ENCODE data around the gene PDZD2.
"Not testable (repeated sequence)": the region's sequence is repeated elsewhere in the genome, so short reads cannot be mapped to it uniquely, and the experiment has no call there.

Gene PDZD2

GRCh38 chr5:31770132-31770720 lies 131.3 kb downstream of the PDZD2 start:
- Mint-ChIP-seq H3K4me1 (ENCODE audit: low read depth) (no peaks in the 10 kb centered on the region), H3K36me3 (no peaks in the 10 kb centered on the region), H3K9me3 (ENCODE audit: low read depth) (no peaks in the 10 kb centered on the region), H3K4me3 (no peak overlapping the region), H3K27me3 (no peaks in the 10 kb centered on the region), H3K27ac (no peak overlapping the region)

- Mint-ChIP-seq H3K4me1 (ENCODE audit: low read depth) (no peaks in the 10 kb centered on the region), H3K27me3 (no peaks in the 10 kb centered on the region), H3K36me3 (no peaks in the 10 kb centered on the region), H3K9me3 (ENCODE audit: low read depth) (no peaks in the 10 kb centered on the region), H3K27ac (no peak overlapping the region), H3K4me3 (no peak overlapping the region)
Observed at GRCh38 chr5:31770998-31771397, 132.1 kb downstream of the PDZD2 start.

DNA sequence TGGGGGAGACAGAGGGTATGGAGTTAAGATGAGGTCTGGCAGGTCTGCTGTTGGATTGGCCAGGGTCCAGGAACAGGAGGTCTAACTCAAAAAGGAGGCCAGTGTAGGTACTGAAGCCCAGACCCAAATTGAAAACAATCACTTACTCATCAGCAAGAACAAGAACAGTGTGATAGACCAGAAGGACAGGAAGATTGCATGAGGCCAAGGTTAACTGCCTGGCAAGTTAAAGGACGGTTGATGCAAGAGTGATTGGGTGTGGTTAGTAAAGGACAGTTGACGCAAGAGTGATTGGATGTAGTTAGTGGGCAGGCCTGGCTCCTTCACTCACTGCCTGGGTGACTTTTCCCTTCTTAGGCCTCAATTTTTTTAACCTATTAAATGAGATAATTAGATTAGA lies 132.6 kb downstream of the PDZD2 start:
- Mint-ChIP-seq H3K9me3 (ENCODE audit: low read depth) (no peaks in the 10 kb centered on the region), H3K4me1 (ENCODE audit: low read depth) (no peaks in the 10 kb centered on the region), H3K27me3 (no peaks in the 10 kb centered on the region), H3K36me3 (no peaks in the 10 kb centered on the region), H3K27ac (no peak overlapping the region), H3K4me3 (no peak overlapping the region)

- not testable (repeated sequence) for H3K9me3 Mint-ChIP-seq (ENCODE audit: low read depth); H3K27me3 Mint-ChIP-seq; H3K36me3 Mint-ChIP-seq; H3K4me1 Mint-ChIP-seq (ENCODE audit: low read depth); H3K4me3 Mint-ChIP-seq; H3K27ac Mint-ChIP-seq
Observed at GRCh38 chr5:31776294-31776693, 137.4 kb downstream of the PDZD2 start.

DNA sequence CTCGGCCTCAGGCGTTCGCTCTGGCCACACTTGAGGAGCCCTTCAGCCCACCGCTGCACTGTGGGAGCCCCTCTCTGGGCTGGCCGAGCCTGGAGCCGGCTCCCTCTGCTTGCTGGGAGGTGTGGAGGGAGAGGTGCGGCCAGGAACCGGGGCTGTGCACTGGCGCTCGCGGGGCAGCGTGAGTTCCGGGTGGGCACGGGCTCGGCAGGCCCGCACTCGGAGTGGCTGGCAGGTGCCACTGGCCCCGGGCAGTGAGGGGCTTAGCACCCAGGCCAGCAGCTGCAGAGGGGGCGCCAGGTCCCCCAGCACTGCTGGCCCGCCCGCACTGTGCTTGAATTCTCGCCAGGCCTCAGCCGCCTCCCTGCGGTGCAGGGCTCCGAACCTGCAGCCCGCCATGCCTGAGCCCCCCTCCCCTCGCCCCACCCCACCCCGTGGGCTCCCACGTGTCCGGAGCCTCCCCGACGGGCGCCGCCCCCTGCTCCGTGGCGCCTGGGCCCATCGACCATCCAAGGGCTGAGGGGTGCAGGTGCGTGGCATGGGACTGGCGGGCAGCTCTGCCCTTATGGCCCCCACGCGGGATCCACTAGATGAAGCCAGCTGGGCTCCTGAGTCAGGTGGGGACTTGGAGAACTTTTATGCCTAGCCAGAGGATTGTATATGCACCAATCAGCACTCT lies 138.2 kb downstream of the PDZD2 start:
- Mint-ChIP-seq H3K36me3 (no peaks in the 10 kb centered on the region), H3K4me3 (no peak overlapping the region), H3K27me3 (no peaks in the 10 kb centered on the region), H3K4me1 (ENCODE audit: low read depth) (peaks cover 3% of the 10 kb centered on the region), H3K27ac (no peak overlapping the region), H3K9me3 (ENCODE audit: low read depth) (no peaks in the 10 kb centered on the region)

- no peaks in the 10 kb centered on the region for H3K9me3 Mint-ChIP-seq (ENCODE audit: low read depth)
- H3K27ac Mint-ChIP-seq = no peak overlapping the region
- no peak overlapping the region for H3K4me3 Mint-ChIP-seq
- H3K27me3 Mint-ChIP-seq = no peaks in the 10 kb centered on the region
- H3K4me1 Mint-ChIP-seq (ENCODE audit: low read depth) = peaks cover 3% of the 10 kb centered on the region
- no peaks in the 10 kb centered on the region for H3K36me3 Mint-ChIP-seq
Observed at GRCh38 chr5:31781772-31782171, 142.8 kb downstream of the PDZD2 start.

GRCh38 chr5:31783086-31783645 lies 144.2 kb downstream of the PDZD2 start:
- no peaks in the 10 kb centered on the region for H3K9me3 Mint-ChIP-seq (ENCODE audit: low read depth)
- peaks cover 3% of the 10 kb centered on the region for H3K4me1 Mint-ChIP-seq (ENCODE audit: low read depth)
- no peak overlapping the region for H3K4me3 Mint-ChIP-seq
- no peaks in the 10 kb centered on the region for H3K36me3 Mint-ChIP-seq
- no peaks in the 10 kb centered on the region for H3K27me3 Mint-ChIP-seq
- no peak overlapping the region for H3K27ac Mint-ChIP-seq

GRCh38 chr5:31783731-31784130 lies 144.8 kb downstream of the PDZD2 start:
- peaks cover 3% of the 10 kb centered on the region for H3K4me1 Mint-ChIP-seq (ENCODE audit: low read depth)
- H3K9me3 Mint-ChIP-seq (ENCODE audit: low read depth) = no peaks in the 10 kb centered on the region
- no peak overlapping the region for H3K4me3 Mint-ChIP-seq
- no peak overlapping the region for H3K27ac Mint-ChIP-seq
- H3K36me3 Mint-ChIP-seq = no peaks in the 10 kb centered on the region
- no peaks in the 10 kb centered on the region for H3K27me3 Mint-ChIP-seq

DNA sequence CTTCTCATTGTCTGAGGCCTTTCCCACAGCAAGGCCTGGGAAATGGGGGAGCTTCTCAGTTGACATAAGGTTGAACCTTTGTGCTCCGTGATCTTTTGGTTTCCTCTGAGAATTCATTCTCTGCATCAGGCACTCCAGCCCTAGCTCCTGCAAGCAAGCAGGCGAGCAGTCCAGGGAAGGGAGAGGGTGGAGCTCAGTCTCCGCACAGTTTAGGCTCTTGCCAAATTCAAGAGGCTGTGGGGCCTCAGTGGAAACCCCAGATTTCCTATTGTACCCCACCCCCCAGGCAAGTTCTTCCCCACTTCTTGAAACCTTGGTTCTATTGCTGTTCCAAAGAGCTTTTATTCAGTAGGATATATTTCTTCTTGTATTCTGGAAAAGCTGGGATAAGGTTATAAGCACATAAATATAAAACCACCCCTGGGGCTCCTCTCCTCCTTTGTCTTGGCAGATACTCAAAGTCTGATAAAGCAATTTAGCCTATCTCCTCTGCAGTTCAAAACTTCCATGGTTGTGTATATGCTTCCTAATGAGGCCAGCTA lies 147.2 kb downstream of the PDZD2 start:
- H3K4me1 Mint-ChIP-seq (ENCODE audit: low read depth) = peaks cover 3% of the 10 kb centered on the region
- no peaks in the 10 kb centered on the region for H3K27me3 Mint-ChIP-seq
- no peak overlapping the region for H3K27ac Mint-ChIP-seq
- H3K9me3 Mint-ChIP-seq (ENCODE audit: low read depth) = no peaks in the 10 kb centered on the region
- H3K36me3 Mint-ChIP-seq = no peaks in the 10 kb centered on the region
- H3K4me3 Mint-ChIP-seq = no peak overlapping the region

GRCh38 chr5:31794009-31794408 lies 155.1 kb downstream of the PDZD2 start:
- Mint-ChIP-seq H3K4me1 (ENCODE audit: low read depth) (no peaks in the 10 kb centered on the region), H3K27ac (no peak overlapping the region), H3K4me3 (no peak overlapping the region), H3K27me3 (no peaks in the 10 kb centered on the region), H3K9me3 (ENCODE audit: low read depth) (no peaks in the 10 kb centered on the region), H3K36me3 (no peaks in the 10 kb centered on the region)

DNA sequence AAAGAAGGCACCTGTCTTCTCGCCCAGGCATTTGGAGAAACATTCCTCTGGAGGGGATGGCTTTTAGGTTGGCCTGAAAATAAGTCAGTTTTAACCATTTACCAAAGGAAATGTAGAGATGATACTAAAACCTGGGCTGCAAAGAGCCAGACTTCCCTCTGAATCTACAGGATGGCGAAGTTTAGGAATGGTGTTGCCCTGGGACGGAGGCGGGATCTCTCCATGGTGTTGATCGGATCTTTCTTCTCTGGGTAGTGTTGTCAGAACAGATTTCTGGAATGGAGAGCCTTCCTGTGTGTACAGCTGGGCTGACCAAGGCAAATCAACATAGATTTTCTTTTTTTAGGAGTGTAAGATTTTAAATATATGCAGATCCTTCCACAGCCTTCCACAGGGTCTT lies 159.2 kb downstream of the PDZD2 start:
- Mint-ChIP-seq H3K4me3 (no peak overlapping the region), H3K4me1 (ENCODE audit: low read depth) (no peaks in the 10 kb centered on the region), H3K36me3 (no peaks in the 10 kb centered on the region), H3K9me3 (ENCODE audit: low read depth) (no peaks in the 10 kb centered on the region), H3K27ac (no peak overlapping the region), H3K27me3 (no peaks in the 10 kb centered on the region)

- H3K4me1 Mint-ChIP-seq (ENCODE audit: low read depth) = no peaks in the 10 kb centered on the region
- no peak overlapping the region for H3K4me3 Mint-ChIP-seq
- no peaks in the 10 kb centered on the region for H3K36me3 Mint-ChIP-seq
- no peaks in the 10 kb centered on the region for H3K9me3 Mint-ChIP-seq (ENCODE audit: low read depth)
- no peak overlapping the region for H3K27ac Mint-ChIP-seq
- no peaks in the 10 kb centered on the region for H3K27me3 Mint-ChIP-seq
Observed at GRCh38 chr5:31800351-31800750, 161.4 kb downstream of the PDZD2 start.

GRCh38 chr5:31805785-31806400 lies 167.0 kb downstream of the PDZD2 start:
- H3K27me3 Mint-ChIP-seq = peaks cover 3% of the 10 kb centered on the region
- no peak overlapping the region for H3K27ac Mint-ChIP-seq
- H3K36me3 Mint-ChIP-seq = no peaks in the 10 kb centered on the region
- no peaks in the 10 kb centered on the region for H3K9me3 Mint-ChIP-seq (ENCODE audit: low read depth)
- no peaks in the 10 kb centered on the region for H3K4me1 Mint-ChIP-seq (ENCODE audit: low read depth)
- no peak overlapping the region for H3K4me3 Mint-ChIP-seq

- no peaks in the 10 kb centered on the region for H3K9me3 Mint-ChIP-seq (ENCODE audit: low read depth)
- H3K4me3 Mint-ChIP-seq = no peak overlapping the region
- H3K27ac Mint-ChIP-seq = no peak overlapping the region
- no peaks in the 10 kb centered on the region for H3K36me3 Mint-ChIP-seq
- H3K4me1 Mint-ChIP-seq (ENCODE audit: low read depth) = no peaks in the 10 kb centered on the region
- H3K27me3 Mint-ChIP-seq = peaks cover 3% of the 10 kb centered on the region
Observed at GRCh38 chr5:31806561-31806960, 167.6 kb downstream of the PDZD2 start.

- Mint-ChIP-seq H3K4me3 (no peak overlapping the region), H3K9me3 (ENCODE audit: low read depth) (no peaks in the 10 kb centered on the region), H3K4me1 (ENCODE audit: low read depth) (no peaks in the 10 kb centered on the region), H3K36me3 (no peaks in the 10 kb centered on the region), H3K27me3 (peaks cover 3% of the 10 kb centered on the region), H3K27ac (no peak overlapping the region)
Observed at GRCh38 chr5:31807789-31808540, 169.0 kb downstream of the PDZD2 start.
